ENCODE data around the gene KLF13. TPM values are rescaled to one million over a fixed set of nuclear protein-coding genes. Genes with fewer than 3 reads are reported as not detected.

The KLF13 gene
- total and polyA plus RNA-seq, 2 experiments from 2014 or later = 15.1 to 35.7 TPM

GRCh38 chr15:31305375-31305774, 21.3 kb upstream of the KLF13 start:
- peaks cover 31% of the 10 kb centered on the region for H3K27me3 ChIP-seq
- TF ChIP-seq, protein P1, sequence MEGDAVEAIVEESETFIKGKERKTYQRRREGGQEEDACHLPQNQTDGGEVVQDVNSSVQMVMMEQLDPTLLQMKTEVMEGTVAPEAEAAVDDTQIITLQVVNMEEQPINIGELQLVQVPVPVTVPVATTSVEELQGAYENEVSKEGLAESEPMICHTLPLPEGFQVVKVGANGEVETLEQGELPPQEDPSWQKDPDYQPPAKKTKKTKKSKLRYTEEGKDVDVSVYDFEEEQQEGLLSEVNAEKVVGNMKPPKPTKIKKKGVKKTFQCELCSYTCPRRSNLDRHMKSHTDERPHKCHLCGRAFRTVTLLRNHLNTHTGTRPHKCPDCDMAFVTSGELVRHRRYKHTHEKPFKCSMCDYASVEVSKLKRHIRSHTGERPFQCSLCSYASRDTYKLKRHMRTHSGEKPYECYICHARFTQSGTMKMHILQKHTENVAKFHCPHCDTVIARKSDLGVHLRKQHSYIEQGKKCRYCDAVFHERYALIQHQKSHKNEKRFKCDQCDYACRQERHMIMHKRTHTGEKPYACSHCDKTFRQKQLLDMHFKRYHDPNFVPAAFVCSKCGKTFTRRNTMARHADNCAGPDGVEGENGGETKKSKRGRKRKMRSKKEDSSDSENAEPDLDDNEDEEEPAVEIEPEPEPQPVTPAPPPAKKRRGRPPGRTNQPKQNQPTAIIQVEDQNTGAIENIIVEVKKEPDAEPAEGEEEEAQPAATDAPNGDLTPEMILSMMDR (IDR thresholded peaks at IDR 0.05; ENCODE audit: low read depth, low read length) = no peak
- peaks cover 5% of the 10 kb centered on the region for H3K4me1 ChIP-seq (ENCODE audit: low read depth)
- DNase-seq (ENCODE audit: low read depth in 1 of 2, low spot score in 1 of 2) = no peak
- H3K36me3 ChIP-seq = no peaks in the 10 kb centered on the region
- H3K9me3 ChIP-seq (ENCODE audit: low read depth) = no peaks in the 10 kb centered on the region
- no peak overlapping the region for H3K27ac ChIP-seq
- no peak overlapping the region for H3K4me3 ChIP-seq

- DNase-seq (ENCODE audit: low read depth in 1 of 2, low spot score in 1 of 2) = no peak
- peaks cover 31% of the 10 kb centered on the region for H3K27me3 ChIP-seq
- H3K4me1 ChIP-seq (ENCODE audit: low read depth) = peaks cover 5% of the 10 kb centered on the region
- H3K36me3 ChIP-seq = no peaks in the 10 kb centered on the region
- H3K9me3 ChIP-seq (ENCODE audit: low read depth) = no peaks in the 10 kb centered on the region
- TF ChIP-seq, protein P1 (IDR thresholded peaks at IDR 0.05; ENCODE audit: low read depth, low read length) = no peak
- H3K4me3 ChIP-seq = no peak overlapping the region
- no peak overlapping the region for H3K27ac ChIP-seq
Measured at GRCh38 chr15:31305796-31306425, 20.7 kb upstream of the KLF13 start.

GRCh38 chr15:31306426-31307269, 20.0 kb upstream of the KLF13 start:
- H3K4me3 ChIP-seq = no peak overlapping the region
- peaks cover 5% of the 10 kb centered on the region for H3K4me1 ChIP-seq (ENCODE audit: low read depth)
- H3K27me3 ChIP-seq = peaks cover 31% of the 10 kb centered on the region
- H3K27ac ChIP-seq = no peak overlapping the region
- no peaks in the 10 kb centered on the region for H3K36me3 ChIP-seq
- DNase-seq (ENCODE audit: low read depth in 1 of 2, low spot score in 1 of 2) = no peak
- no peaks in the 10 kb centered on the region for H3K9me3 ChIP-seq (ENCODE audit: low read depth)
- TF ChIP-seq, protein P1 (IDR thresholded peaks at IDR 0.05; ENCODE audit: low read depth, low read length) = no peak

DNA sequence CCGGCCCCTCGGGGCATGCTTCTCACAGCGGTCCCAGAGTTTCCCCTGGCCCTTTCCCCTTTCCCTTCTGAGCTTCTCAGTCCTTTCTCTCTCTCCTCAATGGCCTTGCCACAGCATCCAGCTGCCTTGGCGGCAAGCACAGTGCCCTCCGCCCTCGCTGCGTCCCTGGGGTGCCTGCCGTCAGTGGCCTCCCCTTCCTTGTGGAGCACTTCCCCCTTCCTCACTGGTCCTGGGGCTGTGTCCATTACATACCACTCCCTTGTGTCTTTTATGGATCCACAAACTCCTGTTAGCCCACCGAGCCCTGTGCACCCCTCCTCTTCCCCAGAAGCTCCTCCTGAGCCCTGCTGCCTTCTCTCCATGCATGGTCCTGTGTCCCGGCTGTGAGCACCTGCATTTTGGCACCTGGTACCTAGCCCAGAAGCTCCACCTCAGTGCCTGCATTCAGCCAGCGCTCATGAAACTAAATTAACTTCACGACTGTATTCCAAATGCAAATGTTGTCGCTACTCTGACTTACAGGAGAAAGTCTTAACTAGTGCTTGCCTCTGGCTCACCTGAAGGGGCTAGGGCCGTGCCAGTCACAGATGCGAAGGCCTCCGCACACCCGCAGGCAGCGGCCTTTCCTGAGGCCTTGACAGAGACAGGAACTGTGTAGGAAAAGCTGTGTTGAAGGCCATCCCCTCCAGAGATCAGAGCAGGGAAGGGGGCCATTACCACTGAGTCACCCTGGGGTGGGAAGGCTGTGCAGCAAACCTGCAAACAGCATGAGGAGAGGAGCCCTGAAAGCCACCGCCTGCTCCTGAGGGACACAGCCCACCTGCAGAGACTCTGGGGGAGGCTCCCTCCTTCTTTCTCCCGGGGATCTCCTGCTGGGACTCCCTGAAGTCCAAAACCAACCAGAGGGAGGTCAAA, 19.1 kb upstream of the KLF13 start:
- Histone ChIP-seq H3K27me3 (peaks cover 31% of the 10 kb centered on the region), H3K27ac (no peak overlapping the region), H3K9me3 (ENCODE audit: low read depth) (no peaks in the 10 kb centered on the region), H3K36me3 (no peaks in the 10 kb centered on the region), H3K4me3 (no peak overlapping the region), H3K4me1 (ENCODE audit: low read depth) (peaks cover 5% of the 10 kb centered on the region)
- TF ChIP-seq, protein P1 (IDR thresholded peaks at IDR 0.05; ENCODE audit: low read depth, low read length) = no peak
- DNase-seq (ENCODE audit: low read depth in 1 of 2, low spot score in 1 of 2) = no peak

DNA sequence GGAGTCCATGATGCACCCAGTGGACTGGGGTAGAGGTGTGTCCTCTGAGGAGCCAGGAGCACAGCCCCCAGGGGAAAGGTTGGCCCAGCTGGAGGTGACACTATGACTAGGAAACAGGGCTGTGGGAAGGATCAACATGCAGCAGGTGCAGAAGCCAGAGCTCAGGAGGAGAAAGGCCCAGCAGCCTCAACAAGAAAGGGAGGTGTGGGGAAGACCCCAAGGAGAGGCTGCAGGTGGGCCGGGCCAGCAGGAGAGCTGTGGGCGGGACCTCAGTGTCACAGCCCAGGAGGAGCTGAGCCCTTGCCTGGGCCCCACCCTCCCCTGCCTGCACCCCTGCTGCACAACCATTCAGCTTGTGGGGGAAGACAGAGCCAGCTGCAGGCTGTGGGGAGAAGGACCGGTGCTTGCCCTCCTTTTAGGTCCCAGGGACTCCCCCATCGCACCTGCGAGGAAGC, 18.4 kb upstream of the KLF13 start:
- peaks cover 31% of the 10 kb centered on the region for H3K27me3 ChIP-seq
- H3K9me3 ChIP-seq (ENCODE audit: low read depth) = no peaks in the 10 kb centered on the region
- no peak overlapping the region for H3K4me3 ChIP-seq
- H3K27ac ChIP-seq = no peak overlapping the region
- TF ChIP-seq, protein P1 (IDR thresholded peaks at IDR 0.05; ENCODE audit: low read depth, low read length) = no peak
- no peak for DNase-seq (ENCODE audit: low read depth in 1 of 2, low spot score in 1 of 2)
- H3K4me1 ChIP-seq (ENCODE audit: low read depth) = peaks cover 5% of the 10 kb centered on the region
- no peaks in the 10 kb centered on the region for H3K36me3 ChIP-seq

Data from cardiac muscle cell (in vitro differentiated cells and primary cell).